Measurements from ENCODE around the gene ABLIM2.
A peak's percentile ranks its signal among the peaks of the same experiment; 100 is the strongest.

Gene ABLIM2

DNA sequence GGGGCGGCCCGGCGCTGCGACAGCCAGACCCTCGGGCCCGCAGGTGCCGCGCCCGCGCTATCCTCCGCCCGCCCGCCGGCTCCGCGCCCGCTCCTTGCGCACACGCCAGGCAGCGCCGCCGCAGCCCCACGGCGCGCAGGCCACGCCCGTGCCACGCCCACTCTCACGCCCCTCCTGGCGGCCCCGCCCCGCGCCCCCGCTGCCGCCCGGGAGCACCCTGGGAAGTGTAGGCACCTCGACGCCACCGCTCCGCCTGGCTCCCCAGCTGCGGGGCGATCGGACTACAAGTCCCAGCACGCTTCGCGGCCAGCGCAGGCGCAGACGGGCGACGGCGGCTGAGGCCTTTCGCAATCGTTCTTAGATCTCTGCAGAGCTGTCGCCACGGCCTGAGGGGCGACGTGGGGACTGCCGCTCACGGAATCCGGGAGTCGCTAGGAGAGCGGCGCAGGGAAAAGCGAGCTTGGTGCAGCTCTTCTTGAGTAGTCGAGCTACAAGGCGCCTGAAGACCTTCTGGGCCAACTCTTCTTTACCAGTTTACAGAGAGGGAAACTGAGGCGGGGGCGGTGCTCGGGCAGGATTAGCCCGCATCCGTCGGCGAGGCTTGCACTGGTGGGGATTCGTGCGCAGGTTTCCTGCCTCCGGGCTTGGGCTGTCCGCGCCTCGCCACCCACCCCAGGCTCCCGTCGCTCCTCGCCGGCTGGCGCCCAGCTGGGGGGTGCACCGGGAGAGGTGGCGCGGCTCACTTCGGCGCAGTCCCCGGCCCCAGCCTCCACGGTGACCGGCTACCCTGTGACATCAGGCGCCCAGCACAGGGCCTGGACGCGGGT lies at the start of gene ABLIM2:
Gene ABLIM2, minus strand, starts transcription at position 104 of the 827 bp plus-strand sequence. CDS start 124 bp downstream, outside the sequence.
- peak; percentile 99 for DNase-seq (ENCODE audit: low spot score)

DNA sequence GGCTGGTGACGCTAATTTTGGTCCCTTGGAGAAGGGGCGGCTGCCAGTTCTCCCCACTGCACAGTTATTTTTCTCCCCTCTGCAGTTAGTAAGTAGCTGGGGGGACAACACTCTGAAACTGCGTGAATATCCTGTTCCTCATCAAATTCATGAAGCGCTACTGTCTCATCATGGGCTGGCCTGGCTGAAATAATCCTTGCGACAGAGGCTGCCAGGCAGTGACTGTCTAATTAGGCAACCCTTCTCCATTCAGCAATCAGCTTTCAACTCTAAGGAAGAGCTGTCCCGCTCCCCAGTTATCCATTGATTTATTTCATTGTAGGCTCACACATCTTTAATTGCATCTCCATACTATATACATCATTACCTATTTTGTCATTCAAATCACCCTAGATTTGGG lies 48.7 kb upstream of the ABLIM2 start:
- no peak for DNase-seq (ENCODE audit: low spot score)

DNA sequence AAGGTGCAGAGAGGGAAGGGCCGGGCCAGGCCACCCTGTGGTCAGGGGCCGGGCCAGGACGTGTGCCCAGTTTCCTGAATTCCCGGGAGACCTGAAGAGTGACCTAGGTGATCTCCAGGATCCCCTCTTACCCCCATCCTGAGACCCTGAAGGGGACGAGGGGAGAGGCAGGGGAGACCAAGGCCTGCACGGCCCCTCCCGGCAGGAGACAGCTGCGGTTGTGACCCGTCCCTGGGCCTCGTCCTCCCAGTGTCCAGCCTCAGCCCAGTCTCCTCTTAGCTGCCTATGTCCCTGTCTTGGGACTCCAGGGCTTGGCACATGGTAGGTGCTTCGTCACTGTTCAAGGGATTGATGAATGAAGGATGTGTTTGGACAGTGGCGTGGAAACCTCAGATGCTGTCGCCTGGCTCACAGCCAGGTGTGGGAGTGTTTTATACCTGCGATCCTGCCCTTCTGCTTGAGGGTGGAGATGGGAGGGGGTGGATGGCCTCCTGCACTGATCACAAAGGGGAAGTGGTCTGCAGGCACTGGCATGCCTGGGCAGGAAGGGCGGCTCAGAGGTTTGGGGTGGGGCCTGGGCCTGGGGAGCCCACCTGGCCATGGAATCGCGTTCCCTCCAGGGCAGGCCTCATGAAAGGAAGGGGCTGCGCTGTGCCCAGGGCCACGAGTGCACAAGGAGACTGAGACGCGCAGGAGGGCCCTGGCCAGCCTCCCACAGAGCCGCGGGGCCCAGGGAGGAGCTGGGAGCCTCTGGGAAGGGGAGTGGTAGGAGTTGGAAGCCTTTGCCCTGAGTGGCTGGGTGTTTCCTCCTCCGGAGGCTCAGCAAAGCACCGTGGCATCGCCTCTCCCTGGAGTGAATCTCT lies 47.4 kb upstream of the ABLIM2 start:
- no peak for DNase-seq (ENCODE audit: low spot score)

GRCh38 chr4:8205241-8205707 lies 46.7 kb upstream of the ABLIM2 start:
- no peak for DNase-seq (ENCODE audit: low spot score)

GRCh38 chr4:8204576-8205227 lies 46.1 kb upstream of the ABLIM2 start:
- DNase-seq (ENCODE audit: low spot score), result no peak

DNA sequence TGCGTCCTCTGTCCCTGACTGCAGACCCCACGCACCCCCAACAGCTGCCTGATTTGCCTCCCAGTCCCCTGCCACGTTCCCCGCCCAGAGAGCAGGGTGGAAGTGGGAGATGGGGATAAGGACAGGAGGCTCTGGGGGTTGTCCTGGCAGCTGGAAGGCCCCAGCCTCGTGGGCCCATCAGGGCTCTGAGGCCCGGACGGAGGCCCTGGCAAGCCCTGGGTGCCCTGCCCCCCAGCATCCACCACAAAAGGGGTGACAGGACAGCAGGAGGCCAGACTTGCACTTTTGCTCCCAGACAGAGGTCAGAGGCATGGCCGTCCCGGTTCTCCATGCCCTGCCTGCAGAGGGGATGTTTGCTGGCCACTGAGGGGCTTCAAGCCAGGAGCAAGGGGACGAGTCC lies 45.2 kb upstream of the ABLIM2 start:
- DNase-seq (ENCODE audit: low spot score), result no peak

DNA sequence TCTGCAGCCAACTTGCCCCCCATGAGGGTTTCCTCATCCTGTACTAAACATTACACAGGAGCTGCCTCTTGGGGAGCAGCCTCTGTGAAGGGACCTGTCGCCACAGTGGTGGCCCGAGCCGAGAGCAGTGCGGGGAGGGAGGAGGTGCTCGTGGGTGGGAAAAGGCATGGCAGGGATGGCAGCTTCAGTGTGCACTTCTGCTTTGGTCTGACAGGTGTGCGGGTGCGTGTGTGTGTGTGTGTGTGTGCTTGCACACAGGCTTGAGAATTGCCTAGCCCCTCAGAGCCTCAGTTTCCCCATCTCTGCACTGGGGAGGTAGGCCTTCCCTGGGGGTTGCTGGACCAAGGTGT lies 44.4 kb upstream of the ABLIM2 start:
- DNase-seq (ENCODE audit: low spot score), result no peak

DNA sequence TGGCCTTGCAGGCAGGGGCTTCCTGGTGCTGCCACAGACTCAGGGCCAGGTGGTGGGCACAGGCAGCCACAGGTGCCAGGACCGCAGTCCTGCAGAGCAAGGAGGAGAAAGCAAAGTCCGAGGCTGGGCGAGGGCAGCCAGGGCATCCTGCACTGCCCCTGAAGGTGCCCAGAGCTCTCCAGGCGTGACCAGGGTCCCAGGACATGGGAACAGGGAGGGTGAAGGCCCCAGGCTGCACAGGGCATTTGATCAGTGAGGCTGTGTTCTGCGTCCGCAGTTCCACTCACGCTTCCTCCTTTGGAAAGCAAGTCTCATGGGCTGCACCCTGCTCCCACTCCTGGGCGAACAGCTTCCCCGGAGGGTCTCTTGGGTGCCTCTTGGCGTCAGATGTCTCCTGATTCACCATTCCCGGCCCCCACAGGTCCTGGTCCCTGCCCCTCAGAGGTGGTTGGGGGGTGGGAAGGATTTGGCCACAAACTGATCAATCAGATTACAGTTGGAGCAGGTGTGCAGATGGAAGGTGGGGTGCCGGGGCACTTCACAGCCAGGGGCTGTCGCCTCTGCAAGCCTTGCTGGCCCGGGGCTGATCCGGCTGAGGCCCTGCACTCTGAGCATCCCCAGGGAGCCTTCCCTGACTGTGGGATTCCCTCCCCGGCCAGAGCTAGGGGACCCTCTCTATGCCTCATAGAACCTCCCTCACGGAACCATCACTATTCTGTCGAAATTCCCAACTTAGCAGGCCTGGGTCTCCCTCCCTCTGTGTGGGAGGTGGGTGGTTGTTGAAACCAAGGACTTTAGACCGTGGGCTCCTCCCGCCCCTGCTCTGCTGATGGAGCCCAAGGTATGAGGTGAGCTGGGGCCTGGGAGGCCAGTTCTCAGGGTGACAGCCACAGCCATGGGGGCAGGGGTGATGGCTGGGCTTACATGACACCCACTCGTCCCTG lies 43.8 kb upstream of the ABLIM2 start:
- no peak for DNase-seq (ENCODE audit: low spot score)

GRCh38 chr4:8201321-8201781 lies 42.7 kb upstream of the ABLIM2 start:
- DNase-seq (ENCODE audit: low spot score), result peak; percentile 64

DNA sequence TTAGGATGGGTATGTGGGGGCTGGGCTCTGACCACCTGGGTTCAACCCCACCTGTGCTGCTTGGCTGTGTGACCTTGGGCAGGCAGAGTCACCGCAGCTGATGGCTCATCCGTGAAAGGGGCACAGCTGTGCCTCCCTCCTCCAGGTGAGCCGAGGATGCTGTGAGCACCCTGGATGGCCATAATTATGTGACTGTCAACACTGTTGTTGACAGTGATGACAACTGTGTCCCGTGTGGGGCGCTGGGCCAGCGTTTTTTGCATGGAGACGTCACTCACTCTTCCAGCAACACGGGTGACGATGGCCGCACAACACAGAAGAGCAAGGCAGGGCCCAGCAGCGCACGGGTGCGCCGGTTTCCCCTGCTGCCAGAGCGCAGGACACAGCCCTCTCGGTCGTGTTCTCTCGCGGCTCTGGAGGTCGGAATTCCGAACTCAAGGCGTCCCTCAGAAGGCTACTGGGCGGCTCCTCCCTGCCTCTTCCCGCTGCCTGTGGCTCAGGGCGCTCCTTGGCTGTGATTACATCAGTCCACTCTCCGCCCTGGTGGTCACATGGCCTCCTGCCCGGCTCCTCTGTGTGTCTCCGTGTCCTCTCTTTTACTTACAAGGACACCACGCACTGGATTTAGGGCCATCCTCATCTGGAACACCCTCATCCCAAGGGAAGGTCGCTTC lies 41.8 kb upstream of the ABLIM2 start:
- peak; percentile 43 for DNase-seq (ENCODE audit: low spot score)

DNA sequence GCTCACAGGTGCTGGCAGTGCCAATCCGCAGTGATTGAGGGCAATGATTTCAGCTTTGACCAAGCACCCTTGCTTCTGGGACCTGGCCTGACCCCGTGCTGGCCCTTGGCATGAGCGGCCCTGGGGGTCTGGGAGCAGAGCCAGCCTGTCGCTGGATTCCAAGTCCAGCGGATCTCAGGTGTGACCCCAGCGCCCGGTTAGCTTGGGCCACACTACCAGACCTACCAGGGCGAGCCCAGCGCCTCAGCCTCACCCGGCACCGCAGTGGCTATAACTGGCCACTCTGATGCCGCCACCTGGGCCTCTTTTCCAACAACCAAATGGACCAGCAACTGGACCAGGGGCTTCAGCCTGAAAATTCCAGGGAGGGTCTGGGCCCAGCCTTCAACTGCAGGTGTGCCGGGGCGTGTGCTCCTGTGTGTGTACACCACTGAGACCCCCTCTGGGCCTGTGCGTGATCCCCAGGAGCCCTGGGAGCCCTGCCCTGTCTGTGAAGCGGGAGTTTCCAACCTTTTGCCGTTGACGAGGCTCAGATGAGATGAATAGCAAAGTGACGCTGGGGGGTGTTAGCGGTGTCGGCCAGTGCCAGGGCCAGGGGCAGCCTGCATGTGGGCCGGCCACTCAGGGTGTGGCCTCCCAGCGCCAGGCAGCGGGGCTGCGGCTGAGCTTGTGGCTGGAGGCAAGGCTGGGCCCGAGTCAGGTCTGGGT lies 41.1 kb upstream of the ABLIM2 start:
- DNase-seq (ENCODE audit: low spot score), result no peak

DNA sequence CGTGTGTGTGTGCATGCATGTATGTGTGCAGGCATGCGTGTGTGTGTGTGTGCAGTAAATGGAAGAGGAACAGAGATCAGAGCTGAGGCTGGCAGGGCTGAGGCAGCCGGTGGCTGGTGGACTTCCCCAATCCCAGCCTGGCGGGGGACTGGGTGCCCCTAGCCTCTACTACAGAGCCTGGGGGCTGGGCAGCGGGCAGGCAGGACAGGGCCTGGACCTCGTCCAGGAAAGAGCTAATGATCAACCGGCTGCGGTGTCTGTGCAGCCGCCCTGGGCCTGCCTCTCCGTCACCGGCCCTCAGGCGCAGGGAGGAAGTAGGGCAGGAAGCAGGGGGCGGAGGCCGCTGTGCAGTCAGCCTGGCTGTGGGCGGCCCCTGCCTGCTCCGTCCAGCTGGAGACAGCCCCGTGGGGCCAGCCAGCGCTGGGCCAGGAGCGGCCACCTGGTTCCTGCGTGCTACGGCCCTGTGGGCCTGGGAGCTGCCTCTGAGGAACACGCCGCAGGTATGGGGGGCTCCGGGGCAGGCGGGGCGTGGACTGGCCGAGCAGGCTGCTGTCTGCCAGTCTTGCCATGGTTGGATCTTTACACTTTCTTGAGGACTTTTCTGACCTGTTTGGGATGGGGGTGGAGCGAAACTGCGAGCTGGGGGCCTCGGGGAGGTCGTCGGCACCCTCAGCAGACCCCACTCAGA lies 40.4 kb upstream of the ABLIM2 start, which contains the start of gene SH3TC1:
Gene SH3TC1, plus strand, starts transcription at position 385 of the 688 bp plus-strand sequence. CDS start 5,905 bp downstream, outside the sequence.
- DNase-seq (ENCODE audit: low spot score), result peak; percentile 59

DNA sequence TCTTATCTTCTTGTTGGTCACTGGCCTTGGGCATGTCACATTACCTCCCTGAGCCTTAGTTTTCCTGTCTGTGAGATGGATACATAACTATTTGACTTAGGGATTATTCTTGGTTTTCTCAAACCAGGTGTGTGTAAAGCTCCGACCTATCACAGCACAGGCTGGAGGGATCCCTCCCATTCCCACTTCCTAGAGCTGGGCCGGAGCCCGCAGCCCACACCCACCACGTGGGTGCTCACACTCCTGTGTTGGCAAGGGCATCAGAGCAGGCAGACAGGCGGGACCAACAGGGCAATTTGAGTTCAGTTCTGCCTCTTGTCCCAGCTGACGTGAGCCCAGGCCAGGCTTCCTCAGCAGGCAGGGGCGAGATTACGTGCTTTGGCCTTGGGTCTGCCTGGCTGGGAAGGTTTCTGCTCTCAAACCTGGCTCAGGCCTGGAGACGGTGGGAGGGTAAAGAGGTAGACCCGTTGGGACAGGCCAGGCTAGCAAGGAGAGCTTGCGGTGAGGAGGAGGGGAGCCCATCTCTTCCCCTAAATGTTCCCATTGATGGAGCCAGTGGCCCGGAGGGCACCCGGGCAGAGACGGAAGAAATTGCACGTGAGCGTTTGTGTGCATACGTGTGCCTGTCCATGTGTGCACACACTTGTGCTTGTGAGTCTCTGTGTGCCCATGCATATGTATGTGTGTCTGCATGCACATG lies 39.7 kb upstream of the ABLIM2 start:
- DNase-seq (ENCODE audit: low spot score), result no peak

- no peak for DNase-seq (ENCODE audit: low spot score)
Observed at GRCh38 chr4:8197521-8197920, 38.9 kb upstream of the ABLIM2 start.

DNA sequence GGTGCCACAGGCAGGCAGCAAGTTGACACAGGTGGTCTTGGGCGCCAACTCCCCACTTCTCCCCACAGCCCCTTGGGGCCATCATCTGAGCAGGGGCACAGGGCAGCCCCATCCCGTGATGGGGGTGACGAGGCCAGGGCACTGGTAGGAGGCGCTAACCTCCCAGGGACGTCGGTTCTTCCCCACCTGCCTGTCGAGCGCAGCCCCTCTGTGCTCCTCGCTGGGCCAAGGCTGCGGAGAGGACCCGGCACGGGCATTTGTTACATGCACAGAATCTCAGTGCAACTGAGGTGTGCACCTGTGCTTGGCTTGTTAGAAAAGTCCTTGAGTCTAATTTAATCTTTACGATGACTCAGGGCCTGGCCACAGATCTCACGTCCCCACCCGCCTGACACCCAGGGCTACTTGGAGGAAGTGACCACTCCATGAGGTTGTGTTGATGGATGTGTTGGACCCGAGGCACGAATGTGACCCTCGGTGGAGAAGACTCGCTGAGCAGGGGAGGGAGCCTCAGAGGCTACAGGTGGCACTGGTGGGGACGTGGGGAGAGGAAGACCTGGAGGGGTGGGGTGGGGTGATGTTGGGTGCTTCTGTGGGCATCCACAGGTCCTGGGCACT lies 37.3 kb upstream of the ABLIM2 start:
- DNase-seq (ENCODE audit: low spot score), result no peak

GRCh38 chr4:8195431-8195830 lies 36.8 kb upstream of the ABLIM2 start:
- DNase-seq (ENCODE audit: low spot score), result no peak

DNA sequence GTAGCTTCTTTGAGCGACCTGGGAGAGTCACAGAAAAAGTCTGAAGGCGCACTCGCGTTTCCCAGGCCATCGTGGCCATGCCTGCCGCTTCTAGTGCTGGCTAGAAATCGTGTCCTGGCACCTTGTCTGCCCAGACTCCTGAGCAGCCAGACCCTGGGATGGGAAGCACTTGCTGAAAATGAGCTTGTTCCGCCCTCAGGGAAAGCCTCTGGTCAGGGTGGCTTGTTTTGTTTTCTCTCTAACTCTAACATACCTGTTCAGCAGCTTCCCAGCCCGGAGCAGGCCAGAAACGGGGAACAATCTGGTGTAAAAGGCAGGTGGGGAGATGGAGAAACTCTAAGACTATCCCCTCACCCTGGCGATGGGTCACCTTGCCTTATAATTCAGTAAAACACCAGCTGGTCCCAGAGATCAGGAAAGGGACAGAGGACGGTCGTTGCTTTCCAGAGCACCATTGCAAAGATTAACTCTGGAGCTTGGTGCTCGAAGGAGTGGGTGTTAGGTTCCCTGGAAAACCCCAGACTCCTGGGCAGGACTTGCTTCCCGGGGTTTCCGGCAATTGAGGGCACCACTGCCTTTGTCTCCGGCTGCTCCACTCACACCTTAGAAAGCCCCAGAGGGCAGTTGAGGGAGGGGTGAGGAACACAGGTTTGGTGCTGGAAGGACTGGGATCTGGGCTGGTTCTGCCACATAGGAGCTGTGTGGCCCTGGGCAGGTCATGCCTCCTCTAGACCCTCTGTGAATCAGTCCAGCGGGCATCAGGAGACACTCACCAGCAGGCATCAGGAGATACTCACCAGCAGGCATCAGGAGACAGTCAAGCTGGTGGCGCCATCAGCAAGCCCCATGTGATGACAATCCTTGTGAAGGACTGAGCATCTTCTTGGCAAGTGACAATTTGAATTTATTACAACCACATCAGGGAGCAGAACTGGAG lies 36.0 kb upstream of the ABLIM2 start:
- no peak for DNase-seq (ENCODE audit: low spot score)

Measured in CD4-positive, alpha-beta T cell treated with Interleukin-2 at 100 ng/mL for 4 hours (primary cell).